IMR-90 (cell line): ENCODE measurements around the gene PLPP4.

Experiments
- CHD1 ChIP-seq: IDR thresholded peaks from 2 replicates; pipeline ENCODE4 v1.6.1; 2012; ENCODE audit warnings: low read depth, low read length, improper control_type of control experiment
- CTCF ChIP-seq: conservative IDR thresholded peaks from 2 replicates; pipeline ENCODE4 v1.5.1; 2012; ENCODE audit warnings: mild to moderate bottlenecking, low read depth, low read length, improper control_type of control experiment
- ELK1 ChIP-seq: fragments of 150-350 bp; IDR thresholded peaks from 2 replicates; pipeline ENCODE4 v1.6.1; 2016; ENCODE audit warnings: low read depth, mild to moderate bottlenecking, low read length, moderate library complexity, borderline replicate concordance
- FOS ChIP-seq: fragments of 150-350 bp; IDR thresholded peaks from 2 replicates; pipeline ENCODE4 v1.6.1; 2016; ENCODE audit warnings: low read depth, low read length
- MAZ ChIP-seq: IDR thresholded peaks from 2 replicates; pipeline ENCODE4 v1.6.1; 2012; ENCODE audit warnings: low read depth, mild to moderate bottlenecking, low read length, improper control_type of control experiment, moderate library complexity, borderline replicate concordance
- POLR2A ChIP-seq: IDR thresholded peaks from 2 replicates; pipeline ENCODE4 v1.6.1; 2012; ENCODE audit warnings: mild to moderate bottlenecking, low read depth, low read length
- RAD21 ChIP-seq: IDR thresholded peaks from 2 replicates; pipeline ENCODE4 v1.6.1; 2012; ENCODE audit warnings: low read length, improper control_type of control experiment
- RFX5 ChIP-seq: IDR thresholded peaks from 2 replicates; pipeline ENCODE4 v1.8.0; 2012; ENCODE audit warnings: low read depth, mild to moderate bottlenecking, low read length, moderate library complexity
- SMC3 ChIP-seq: fragments of 150-350 bp; IDR thresholded peaks from 2 replicates; pipeline ENCODE4 v1.6.1; 2016; ENCODE audit warnings: low read depth, mild to moderate bottlenecking, antibody characterized with exemption, low read length, moderate library complexity
- USF2 ChIP-seq: fragments of 150-350 bp; IDR thresholded peaks from 2 replicates; pipeline ENCODE4 v1.6.1; 2017; ENCODE audit warnings: mild to moderate bottlenecking, antibody characterized with exemption, low read length, low read depth

GRCh38 chr10:120597902-120598301, 140.9 kb downstream of the PLPP4 start:
- TF ChIP-seq ELK1 (no peak), POLR2A (no peak), CTCF (no peak), MAZ (no peak), RFX5 (no peak), SMC3 (no peak), RAD21 (no peak), FOS (no peak), USF2 (no peak), CHD1 (no peak)
